K562 treated with DMSO at 1 percent for 48 hours (cell line): Measurements from ENCODE around the gene PSMB4. TPM values are rescaled to one million over a fixed set of nuclear protein-coding genes. Genes with fewer than 3 reads are reported as not detected.

ENCODE experiments used
- total RNA-seq: library from RNA; unstranded; fragments of 300-600 nt; gene quantifications from 2 replicates; pipeline ENCODE4 v1.2.3, GENCODE V29; 2022; ENCODE audit warnings: low replicate concordance; ENCODE audit errors: extremely low read depth

The PSMB4 gene
- 1,082 TPM in 1 of 2 replicates, not detected in the other for total RNA-seq

GRCh38 chr1:151399324-151400171 lies at the start of gene PSMB4:
Gene PSMB4 (plus strand): TSS chr1:151399573. CDS start chr1:151399588, 15 bp downstream.

GRCh38 chr1:151372058-151372934 lies 27.1 kb upstream of the PSMB4 start, which contains the start of gene SELENBP1:
Gene SELENBP1 (minus strand): TSS chr1:151372705. CDS start chr1:151372641, 64 bp downstream.

Other genes with a start within 250 kb of the PSMB4 start
- gene TNFAIP8L2, start 242.9 kb upstream of the PSMB4 start, total RNA-seq = not detected in 2 replicates
- not detected in 2 replicates for gene LYSMD1, start 233.7 kb upstream of the PSMB4 start, total RNA-seq
- gene SCNM1, start 233.4 kb upstream of the PSMB4 start, total RNA-seq = not detected in 2 replicates
- gene TMOD4, start 223.6 kb upstream of the PSMB4 start, total RNA-seq = not detected in 2 replicates
- not detected in 2 replicates for gene VPS72, start 209.4 kb upstream of the PSMB4 start, total RNA-seq
- gene PIP5K1A, start 201.0 kb upstream of the PSMB4 start, total RNA-seq = not detected in 2 replicates
- gene PSMD4, start 144.8 kb upstream of the PSMB4 start, total RNA-seq = not detected in 2 replicates
- not detected in 2 replicates for gene ZNF687, start 117.3 kb upstream of the PSMB4 start, total RNA-seq
- gene PI4KB, start 72.2 kb upstream of the PSMB4 start, total RNA-seq = not detected in 2 replicates
- gene RFX5, start 52.3 kb upstream of the PSMB4 start, total RNA-seq = not detected in 2 replicates
- gene SELENBP1, start 26.9 kb upstream of the PSMB4 start, total RNA-seq = not detected in 2 replicates
- not detected in 2 replicates for gene POGZ, start 59.9 kb downstream of the PSMB4 start, total RNA-seq
- not detected in 2 replicates for gene CGN, start 111.8 kb downstream of the PSMB4 start, total RNA-seq
- not detected in 2 replicates for gene TUFT1, start 140.7 kb downstream of the PSMB4 start, total RNA-seq
- gene SNX27, start 212.5 kb downstream of the PSMB4 start, total RNA-seq = not detected in 2 replicates